Activated CD4-positive, alpha-beta T cell treated with anti-CD3 and anti-CD28 coated beads for 36 hours (primary cell): ENCODE results near the gene AGFG1. TPM values are rescaled to one million over a fixed set of nuclear protein-coding genes. Genes with fewer than 3 reads are reported as not detected.

Experiments used
- ATAC-seq: fragments of 200-7000 bp; cut with Tn5 transposase; one replicate; pipeline ENCODE4 v1.10.0; 2021; ENCODE audit warnings: mild to moderate bottlenecking, moderate library complexity
- CTCF ChIA-PET: fragments of 350-600 bp; sonication (Branson Sonifier 250); formaldehyde crosslinking; loops from one replicate; lab custom pipeline; 2021; ENCODE audit warnings: antibody characterized with exemption; lab: Charles Lee
- POLR2A ChIA-PET: fragments of 350-600 bp; sonication (Branson Sonifier 250); formaldehyde crosslinking; loops from one replicate; lab custom pipeline; 2021; ENCODE audit warnings: antibody characterized with exemption, inconsistent platforms; lab: Charles Lee
- DNase-seq: peaks from one replicate; pipeline ENCODE4 v3.0.0-alpha.2; 2020
- H3K27ac Mint-ChIP-seq: one replicate; pipeline ENCODE4 v1.8.0; 2021; ENCODE audit warnings: mixed read lengths
- H3K27me3 Mint-ChIP-seq: one replicate; pipeline ENCODE4 v1.8.0; 2021; ENCODE audit warnings: mixed read lengths
- H3K36me3 Mint-ChIP-seq: one replicate; pipeline ENCODE4 v1.8.0; 2021; ENCODE audit warnings: low read depth, mixed read lengths
- H3K4me1 Mint-ChIP-seq: one replicate; pipeline ENCODE4 v1.8.0; 2021; ENCODE audit warnings: mixed read lengths
- H3K4me3 Mint-ChIP-seq: one replicate; pipeline ENCODE4 v1.8.0; 2021; ENCODE audit warnings: mild to moderate bottlenecking, moderate library complexity, mixed read lengths
- H3K9me3 Mint-ChIP-seq: one replicate; pipeline ENCODE4 v1.8.0; 2021; ENCODE audit warnings: low read depth, mixed read lengths
- intact Hi-C, 2 experiments: fragments of 100-400 bp; cut with DNase I in 1 of 2; cut with micrococcal nuclease in 1 of 2; formaldehyde crosslinking; loops; one replicate each; pipeline versions ENCODE4 v1.14.2 to v1.15.1; 2022 to 2024; cut with DNase I, micrococcal nuclease
- total RNA-seq, 2 experiments: library from RNA; stranded (reverse); gene quantifications; one replicate each; pipeline ENCODE4 v1.2.3, GENCODE V29; 2021

The AGFG1 gene
- total RNA-seq, 2 experiments from 2014 or later: 158 to 214 TPM

- ChIA-PET CTCF (interaction anchor here (1.1 to 1.2 kb wide), 2 partner anchors 12 to 24 kb away, joined by 3 read pairs; no protein-coding TSS in a partner anchor), POLR2A (no interaction called here)
- ATAC-seq: no peak
- no peak overlapping the region for H3K4me3 Mint-ChIP-seq
- no peak overlapping the region for H3K27ac Mint-ChIP-seq
- no peaks in the 10 kb centered on the region for H3K9me3 Mint-ChIP-seq
- peaks cover 64% of the 10 kb centered on the region for H3K4me1 Mint-ChIP-seq
- no peaks in the 10 kb centered on the region for H3K27me3 Mint-ChIP-seq
- peaks cover 37% of the 10 kb centered on the region for H3K36me3 Mint-ChIP-seq
- intact Hi-C loops: no loop called here
- DNase-seq: no peak
Measured at GRCh38 chr2:227499627-227500300, 27.8 kb downstream of the AGFG1 start.

- Mint-ChIP-seq H3K27ac (no peak overlapping the region), H3K9me3 (no peaks in the 10 kb centered on the region), H3K27me3 (no peaks in the 10 kb centered on the region), H3K36me3 (peaks cover 36% of the 10 kb centered on the region), H3K4me1 (peaks cover 65% of the 10 kb centered on the region), H3K4me3 (no peak overlapping the region)
- POLR2A ChIA-PET: no interaction called here
- ATAC-seq (no peak), DNase-seq (no peak)
- CTCF ChIA-PET: interaction anchor here (1.1 to 1.2 kb wide), 2 partner anchors 12 to 24 kb away, joined by 3 read pairs; no protein-coding TSS in a partner anchor
- intact Hi-C loops: no loop called here
Measured at GRCh38 chr2:227500301-227500630, 28.3 kb downstream of the AGFG1 start.

- DNase-seq: no peak
- ATAC-seq: no peak
- ChIA-PET POLR2A (no interaction called here), CTCF (interaction anchor here (1.4 kb wide), 1 partner anchor 24 kb away, joined by 3 read pairs; no protein-coding TSS in a partner anchor)
- Mint-ChIP-seq H3K4me1 (peaks cover 73% of the 10 kb centered on the region), H3K27ac (no peak overlapping the region), H3K36me3 (peaks cover 44% of the 10 kb centered on the region), H3K27me3 (no peaks in the 10 kb centered on the region), H3K4me3 (no peak overlapping the region), H3K9me3 (no peaks in the 10 kb centered on the region)
- intact Hi-C loops: no loop called here
Measured at GRCh38 chr2:227503433-227504406, 31.8 kb downstream of the AGFG1 start.

DNA sequence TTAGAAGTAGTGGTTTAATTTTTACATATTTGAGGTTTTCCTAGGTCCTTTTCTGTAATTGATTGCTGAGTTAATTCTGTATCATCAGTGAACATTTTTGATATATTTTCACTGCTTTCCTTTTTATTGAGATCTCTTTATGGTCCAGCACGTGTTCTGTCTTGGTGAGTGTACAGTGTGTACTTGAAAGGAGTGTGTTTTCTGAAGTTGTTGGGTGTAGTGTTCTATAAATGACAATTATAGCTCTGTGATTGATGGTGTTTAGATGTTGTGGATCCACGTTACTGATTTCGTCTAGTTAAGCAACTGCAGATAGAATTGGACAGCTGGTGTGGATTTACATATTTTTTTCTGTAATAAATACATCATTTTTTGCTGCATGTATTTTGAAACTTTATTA is 32.7 kb downstream of the AGFG1 start:
- Mint-ChIP-seq H3K36me3 (peaks cover 42% of the 10 kb centered on the region), H3K9me3 (no peaks in the 10 kb centered on the region), H3K4me3 (no peak overlapping the region), H3K4me1 (peaks cover 74% of the 10 kb centered on the region), H3K27me3 (no peaks in the 10 kb centered on the region), H3K27ac (no peak overlapping the region)
- CTCF ChIA-PET: interaction anchor here (1.5 kb wide), 1 partner anchor 16 kb away, joined by 3 read pairs; no protein-coding TSS in a partner anchor
- ATAC-seq (no peak), DNase-seq (no peak)
- intact Hi-C loops: no loop called here
- POLR2A ChIA-PET: no interaction called here

- no peak for DNase-seq
- H3K36me3 Mint-ChIP-seq: peaks cover 32% of the 10 kb centered on the region
- H3K27ac Mint-ChIP-seq: peak overlapping the region; percentile 0
- POLR2A ChIA-PET: no interaction called here
- no peak overlapping the region for H3K4me3 Mint-ChIP-seq
- intact Hi-C loops: no loop called here
- H3K9me3 Mint-ChIP-seq: no peaks in the 10 kb centered on the region
- CTCF ChIA-PET: interaction anchor here (0.5 to 1.5 kb wide), 4 partner anchors 9 to 711 kb away, joined by 3 to 5 read pairs (median 4); no protein-coding TSS in a partner anchor
- ATAC-seq: no peak
- H3K4me1 Mint-ChIP-seq: peaks cover 84% of the 10 kb centered on the region
- H3K27me3 Mint-ChIP-seq: no peaks in the 10 kb centered on the region
Measured at GRCh38 chr2:227506456-227506855, 34.5 kb downstream of the AGFG1 start.

DNA sequence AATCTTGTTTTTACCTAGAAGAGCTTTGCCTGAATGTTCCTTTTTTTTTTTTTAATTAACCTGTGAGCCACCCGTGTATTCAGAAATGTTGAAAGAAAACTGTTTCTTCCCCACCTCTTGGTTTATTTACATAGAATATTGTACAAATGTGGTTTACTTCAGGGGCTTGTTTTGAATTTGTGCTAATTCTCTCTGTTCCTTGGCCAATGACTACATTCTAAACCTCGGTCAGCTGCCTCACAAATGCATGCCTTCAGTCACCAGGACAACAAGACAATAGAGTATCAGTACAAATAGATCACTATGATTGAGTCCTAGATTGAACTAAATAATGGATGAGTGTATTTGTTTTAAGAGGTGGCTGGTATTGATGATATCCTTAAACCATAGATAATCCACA is 36.0 kb downstream of the AGFG1 start:
- intact Hi-C loops: no loop called here
- H3K27ac Mint-ChIP-seq: no peak overlapping the region
- no peaks in the 10 kb centered on the region for H3K9me3 Mint-ChIP-seq
- H3K36me3 Mint-ChIP-seq: peaks cover 23% of the 10 kb centered on the region
- CTCF ChIA-PET: interaction anchor here (0.7 to 1.5 kb wide), 5 partner anchors 12 to 101 kb away, joined by 3 to 4 read pairs (median 3); no protein-coding TSS in a partner anchor
- ATAC-seq: no peak
- no peak for DNase-seq
- no peaks in the 10 kb centered on the region for H3K27me3 Mint-ChIP-seq
- H3K4me1 Mint-ChIP-seq: peaks cover 86% of the 10 kb centered on the region
- H3K4me3 Mint-ChIP-seq: no peak overlapping the region
- POLR2A ChIA-PET: interaction anchor here (0.6 kb wide), 1 partner anchor 13 kb away, joined by 3 read pairs; no protein-coding TSS in a partner anchor

DNA sequence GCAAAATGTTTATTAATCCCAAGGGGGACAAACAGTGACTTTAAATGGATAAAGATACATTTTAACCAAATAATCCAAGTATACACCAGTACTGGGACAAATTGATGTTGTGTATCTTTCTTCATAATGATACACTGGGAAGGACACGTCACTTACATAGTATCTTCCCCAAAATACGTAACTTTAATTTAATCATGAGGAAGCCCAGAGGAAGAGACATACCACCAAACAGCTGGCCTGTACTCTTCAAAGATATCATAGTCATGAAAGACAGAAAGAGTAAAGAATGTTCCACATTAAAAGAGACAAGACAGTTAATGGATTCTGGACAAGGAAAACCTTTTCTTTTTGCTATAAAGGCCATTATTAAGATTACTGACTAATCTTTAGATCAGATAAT is 37.1 kb downstream of the AGFG1 start:
- intact Hi-C loops: no loop called here
- H3K9me3 Mint-ChIP-seq: no peaks in the 10 kb centered on the region
- POLR2A ChIA-PET: no interaction called here
- peaks cover 85% of the 10 kb centered on the region for H3K4me1 Mint-ChIP-seq
- no peak for DNase-seq
- H3K36me3 Mint-ChIP-seq: peaks cover 15% of the 10 kb centered on the region
- CTCF ChIA-PET: interaction anchor here (1.1 kb wide), 1 partner anchor 34 kb away, joined by 3 read pairs; no protein-coding TSS in a partner anchor
- H3K4me3 Mint-ChIP-seq: no peak overlapping the region
- H3K27me3 Mint-ChIP-seq: no peaks in the 10 kb centered on the region
- H3K27ac Mint-ChIP-seq: no peak overlapping the region
- ATAC-seq: no peak

- Mint-ChIP-seq H3K9me3 (no peaks in the 10 kb centered on the region), H3K27ac (no peak overlapping the region), H3K4me1 (peaks cover 81% of the 10 kb centered on the region), H3K4me3 (no peak overlapping the region), H3K36me3 (peaks cover 17% of the 10 kb centered on the region), H3K27me3 (no peaks in the 10 kb centered on the region)
- ChIA-PET CTCF (interaction anchor here (1.1 kb wide), 1 partner anchor 35 kb away, joined by 3 read pairs; no protein-coding TSS in a partner anchor), POLR2A (no interaction called here)
- peak; percentile 40 for ATAC-seq
- no peak for DNase-seq
- intact Hi-C loops: no loop called here
Measured at GRCh38 chr2:227509824-227510619, 38.1 kb downstream of the AGFG1 start.

- intact Hi-C loops: no loop called here
- Mint-ChIP-seq H3K4me1 (peaks cover 81% of the 10 kb centered on the region), H3K9me3 (no peaks in the 10 kb centered on the region), H3K4me3 (no peak overlapping the region), H3K27me3 (no peaks in the 10 kb centered on the region), H3K36me3 (peaks cover 19% of the 10 kb centered on the region), H3K27ac (no peak overlapping the region)
- ATAC-seq: no peak
- POLR2A ChIA-PET: no interaction called here
- DNase-seq: no peak
- CTCF ChIA-PET: no interaction called here
Measured at GRCh38 chr2:227510620-227510958, 38.6 kb downstream of the AGFG1 start.

- intact Hi-C loops: no loop called here
- ChIA-PET CTCF (interaction anchor here (0.6 kb wide), 1 partner anchor 69 kb away, joined by 3 read pairs; no protein-coding TSS in a partner anchor), POLR2A (no interaction called here)
- no peak for ATAC-seq
- H3K9me3 Mint-ChIP-seq: no peaks in the 10 kb centered on the region
- peaks cover 18% of the 10 kb centered on the region for H3K36me3 Mint-ChIP-seq
- H3K4me1 Mint-ChIP-seq: peaks cover 81% of the 10 kb centered on the region
- no peak overlapping the region for H3K27ac Mint-ChIP-seq
- H3K27me3 Mint-ChIP-seq: no peaks in the 10 kb centered on the region
- no peak for DNase-seq
- no peak overlapping the region for H3K4me3 Mint-ChIP-seq
Measured at GRCh38 chr2:227511239-227511930, 39.4 kb downstream of the AGFG1 start.
